OCI-LY3 (cell line): ENCODE results near the gene MCC.

Experiments
- H2AFZ ChIP-seq: fragments of 200-600, 300-600 bp; shearing (Covaris generic); 2 replicates; pipeline ENCODE4 v1.6.0; 2014; ENCODE audit warnings: antibody characterized with exemption, low read depth, low read length
- H3K27ac ChIP-seq: fragments of 200-600, 300-600 bp; sonication (generic); 2 replicates; pipeline ENCODE4 v1.5.1; 2014; ENCODE audit warnings: mild to moderate bottlenecking, low read length, moderate library complexity, mixed read lengths
- H3K27me3 ChIP-seq: fragments of 200-600, 300-600 bp; sonication (generic); 2 replicates; pipeline ENCODE4 v1.6.1; 2014; ENCODE audit warnings: low read depth, low read length, mixed read lengths
- H3K36me3 ChIP-seq: fragments of 200-600, 300-600 bp; sonication (generic); replicated peaks from 2 replicates; pipeline ENCODE3; 2014; ENCODE audit warnings: low read depth, low read length, mixed read lengths
- H3K4me1 ChIP-seq: fragments of 300-600, 200-600 bp; sonication (generic); 2 replicates; pipeline ENCODE4 v1.6.1; 2014; ENCODE audit warnings: low read length, mixed read lengths
- H3K4me2 ChIP-seq: fragments of 200-600, 300-600 bp; sonication (generic); 2 replicates; pipeline ENCODE4 v1.6.1; 2014; ENCODE audit warnings: low read length, mixed read lengths
- H3K4me3 ChIP-seq: fragments of 300-600, 200-600 bp; sonication (generic); 2 replicates; pipeline ENCODE4 v1.5.1; 2014; ENCODE audit warnings: antibody characterized with exemption, mild to moderate bottlenecking, low read length, moderate library complexity
- H3K79me2 ChIP-seq: fragments of 300-600, 200-600 bp; shearing (Covaris generic); 2 replicates; pipeline ENCODE4 v1.6.1; 2014; ENCODE audit warnings: mild to moderate bottlenecking, low read length, mixed read lengths
- H3K9ac ChIP-seq: fragments of 300-600, 200-600 bp; shearing (Covaris generic); 2 replicates; pipeline ENCODE4 v1.6.0; 2014; ENCODE audit warnings: mild to moderate bottlenecking, low read length, moderate library complexity
- H3K9me3 ChIP-seq: fragments of 200-600, 300-600 bp; shearing (Covaris generic); 2 replicates; pipeline ENCODE4 v1.6.1; 2014; ENCODE audit warnings: low read length, mixed read lengths; ENCODE audit not compliant: insufficient read depth
- H4K20me1 ChIP-seq: fragments of 200-600, 300-600 bp; sonication (generic); 2 replicates; pipeline ENCODE4 v1.6.1; 2016; ENCODE audit warnings: low read length, mixed read lengths; ENCODE audit not compliant: insufficient read depth
- EZH2phosphoT487 ChIP-seq: fragments of 200-600 bp; shearing (Covaris generic); IDR thresholded peaks from 2 replicates; pipeline ENCODE4 v1.6.1; 2018; ENCODE audit warnings: antibody characterized with exemption, mixed run types, low read depth
- TF ChIP-seq, protein P1 (sequence below): fragments of 200-600, 300-600 bp; sonication (generic); IDR thresholded peaks from 2 replicates; pipeline ENCODE4 v1.5.1; 2014; ENCODE audit warnings: antibody characterized with exemption, low read length, low read depth

MCC gene

GRCh38 chr5:113038136-113038535, 450.1 kb downstream of the MCC start:
- H3K27ac ChIP-seq: no peak overlapping the region
- no peaks in the 10 kb centered on the region for H4K20me1 ChIP-seq
- H2AFZ ChIP-seq: no peak overlapping the region
- H3K79me2 ChIP-seq: no peaks in the 10 kb centered on the region
- no peaks in the 10 kb centered on the region for H3K27me3 ChIP-seq
- H3K4me3 ChIP-seq: no peak overlapping the region
- no peak overlapping the region for H3K4me2 ChIP-seq
- H3K9ac ChIP-seq: no peak overlapping the region
- H3K9me3 ChIP-seq: no peaks in the 10 kb centered on the region
- H3K4me1 ChIP-seq: no peaks in the 10 kb centered on the region
- H3K36me3 ChIP-seq: no peaks in the 10 kb centered on the region
- TF ChIP-seq EZH2phosphoT487: no peak
- TF ChIP-seq, protein P1, sequence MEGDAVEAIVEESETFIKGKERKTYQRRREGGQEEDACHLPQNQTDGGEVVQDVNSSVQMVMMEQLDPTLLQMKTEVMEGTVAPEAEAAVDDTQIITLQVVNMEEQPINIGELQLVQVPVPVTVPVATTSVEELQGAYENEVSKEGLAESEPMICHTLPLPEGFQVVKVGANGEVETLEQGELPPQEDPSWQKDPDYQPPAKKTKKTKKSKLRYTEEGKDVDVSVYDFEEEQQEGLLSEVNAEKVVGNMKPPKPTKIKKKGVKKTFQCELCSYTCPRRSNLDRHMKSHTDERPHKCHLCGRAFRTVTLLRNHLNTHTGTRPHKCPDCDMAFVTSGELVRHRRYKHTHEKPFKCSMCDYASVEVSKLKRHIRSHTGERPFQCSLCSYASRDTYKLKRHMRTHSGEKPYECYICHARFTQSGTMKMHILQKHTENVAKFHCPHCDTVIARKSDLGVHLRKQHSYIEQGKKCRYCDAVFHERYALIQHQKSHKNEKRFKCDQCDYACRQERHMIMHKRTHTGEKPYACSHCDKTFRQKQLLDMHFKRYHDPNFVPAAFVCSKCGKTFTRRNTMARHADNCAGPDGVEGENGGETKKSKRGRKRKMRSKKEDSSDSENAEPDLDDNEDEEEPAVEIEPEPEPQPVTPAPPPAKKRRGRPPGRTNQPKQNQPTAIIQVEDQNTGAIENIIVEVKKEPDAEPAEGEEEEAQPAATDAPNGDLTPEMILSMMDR: no peak

DNA sequence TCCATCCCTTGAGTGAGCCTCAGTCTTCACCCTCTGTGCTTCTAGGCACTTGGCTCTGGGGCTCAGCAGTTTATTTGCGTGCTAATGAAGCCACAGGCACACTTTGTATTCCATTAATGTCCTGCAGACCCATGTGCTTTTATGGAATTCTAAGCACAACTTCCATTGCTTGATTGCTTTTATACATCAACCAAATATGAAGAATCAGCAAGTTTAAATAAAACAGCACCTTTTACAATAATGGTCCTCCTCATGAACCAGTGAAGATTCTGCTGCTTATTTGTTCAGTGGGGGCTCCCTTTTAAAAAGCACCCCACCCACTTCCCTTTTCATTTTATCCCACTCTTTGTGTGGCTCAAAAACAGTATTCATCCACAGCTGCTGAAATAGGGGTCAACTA, 451.4 kb downstream of the MCC start:
- Histone ChIP-seq H3K27me3 (no peaks in the 10 kb centered on the region), H3K4me1 (no peaks in the 10 kb centered on the region), H2AFZ (no peak overlapping the region), H3K9ac (no peak overlapping the region), H3K79me2 (no peaks in the 10 kb centered on the region), H4K20me1 (no peaks in the 10 kb centered on the region), H3K27ac (no peak overlapping the region), H3K36me3 (no peaks in the 10 kb centered on the region), H3K4me2 (no peak overlapping the region), H3K9me3 (no peaks in the 10 kb centered on the region), H3K4me3 (no peak overlapping the region)
- TF ChIP-seq EZH2phosphoT487: no peak
- TF ChIP-seq, protein P1: no peak

- Histone ChIP-seq H3K27ac (no peak overlapping the region), H3K36me3 (no peaks in the 10 kb centered on the region), H3K79me2 (no peaks in the 10 kb centered on the region), H4K20me1 (no peaks in the 10 kb centered on the region), H3K4me1 (no peaks in the 10 kb centered on the region), H3K4me2 (no peak overlapping the region), H3K9ac (no peak overlapping the region), H2AFZ (no peak overlapping the region), H3K4me3 (no peak overlapping the region), H3K27me3 (no peaks in the 10 kb centered on the region), H3K9me3 (no peaks in the 10 kb centered on the region)
- no peak for TF ChIP-seq EZH2phosphoT487
- TF ChIP-seq, protein P1: no peak
Measured at GRCh38 chr5:113036321-113036720, 451.9 kb downstream of the MCC start.

GRCh38 chr5:113035096-113035495, 453.2 kb downstream of the MCC start:
- Histone ChIP-seq H4K20me1 (no peaks in the 10 kb centered on the region), H3K4me3 (no peak overlapping the region), H3K9me3 (no peaks in the 10 kb centered on the region), H3K36me3 (no peaks in the 10 kb centered on the region), H3K4me1 (no peaks in the 10 kb centered on the region), H3K27ac (no peak overlapping the region), H3K4me2 (no peak overlapping the region), H3K27me3 (no peaks in the 10 kb centered on the region), H2AFZ (no peak overlapping the region), H3K79me2 (no peaks in the 10 kb centered on the region), H3K9ac (no peak overlapping the region)
- TF ChIP-seq EZH2phosphoT487: no peak
- TF ChIP-seq, protein P1: no peak
